ENCODE data around the gene COPS4.
A peak's percentile ranks its signal among the peaks of the same experiment; 100 is the strongest.
"Not testable (repeated sequence)": the region's sequence is repeated elsewhere in the genome, so short reads cannot be mapped to it uniquely, and the experiment has no call there.

COPS4 gene

DNA sequence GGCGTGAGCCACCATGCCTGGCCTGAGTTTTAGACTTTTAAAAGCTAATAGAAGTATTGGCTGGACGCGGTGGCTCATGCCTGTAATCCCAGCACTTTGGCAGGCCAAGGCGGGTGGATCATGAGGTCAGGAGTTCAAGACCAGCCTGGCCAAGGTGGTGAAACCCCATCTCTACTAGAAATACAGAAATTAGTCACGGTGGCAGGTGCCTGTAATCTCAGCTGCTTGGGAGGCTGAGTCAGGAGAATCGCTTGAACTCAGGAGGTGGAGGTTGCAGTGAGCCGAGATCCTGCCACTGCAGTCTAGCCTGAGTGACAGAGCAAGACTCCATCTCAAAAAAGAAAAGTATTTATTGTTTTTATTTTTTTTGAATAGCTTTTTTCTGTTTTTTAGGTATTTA, 39.8 kb downstream of the COPS4 start:
- not testable (repeated sequence) for H3K27ac ChIP-seq, H3K4me3 ChIP-seq

DNA sequence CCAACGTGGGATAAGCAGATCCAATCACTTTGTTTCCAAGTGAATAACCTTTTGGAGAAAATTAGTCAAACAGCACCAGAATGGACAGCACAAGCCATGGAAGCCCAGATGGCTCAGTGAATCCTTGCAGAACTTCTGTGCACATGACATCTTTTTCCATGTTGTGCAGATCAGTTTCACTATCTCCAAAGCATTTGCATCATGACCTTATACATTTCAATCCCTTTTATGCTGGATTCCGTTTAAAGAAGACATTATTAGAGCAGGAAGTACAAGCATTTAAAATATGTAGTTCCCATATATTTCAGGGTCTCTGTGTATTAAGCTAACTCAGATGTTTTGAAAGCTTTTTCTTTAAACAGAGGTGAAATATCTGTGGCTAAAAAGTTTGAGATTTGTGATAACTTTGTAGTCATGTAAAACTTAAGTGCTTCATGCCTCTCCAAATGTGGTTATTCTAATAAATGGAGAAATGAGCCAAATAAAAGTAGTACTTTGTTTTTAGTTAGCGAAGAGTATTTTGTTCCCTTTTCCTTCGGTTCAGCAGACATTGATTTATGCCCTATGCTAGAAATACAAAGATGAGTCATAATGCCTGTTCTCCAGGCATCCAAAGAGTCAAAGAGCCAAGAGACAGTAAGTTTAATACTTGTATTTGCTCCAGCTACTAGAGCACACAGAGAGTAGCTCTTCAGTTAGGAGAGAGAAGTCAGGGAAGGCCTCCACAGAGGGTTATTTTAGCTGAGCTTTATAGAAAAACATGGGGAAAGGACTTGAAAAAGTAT, 40.5 kb downstream of the COPS4 start:
- Histone ChIP-seq H3K4me3 (no peak overlapping the region), H3K27ac (peak overlapping the region in 1 of 21 experiments; percentile 29)

DNA sequence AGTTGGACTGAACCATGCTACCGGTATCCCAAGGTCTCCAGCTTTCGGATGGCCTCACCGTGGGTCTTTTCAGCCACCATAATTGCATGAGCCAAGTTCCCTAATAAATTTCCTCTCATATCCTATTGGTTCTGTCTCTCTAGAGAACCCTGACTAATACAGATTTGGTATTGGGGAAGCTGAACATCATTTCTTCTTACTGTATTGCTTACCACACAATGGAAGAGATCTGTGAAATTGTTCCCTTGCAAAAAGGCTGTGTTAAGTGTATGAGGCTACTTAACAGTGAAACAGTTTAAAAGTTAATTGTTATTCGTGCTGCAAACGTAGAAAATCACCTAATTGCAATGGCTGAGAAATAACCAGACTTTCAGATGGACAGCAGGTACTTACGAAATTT, 45.6 kb downstream of the COPS4 start:
- H3K4me3 ChIP-seq, result no peak overlapping the region
- H3K27ac ChIP-seq, result no peak overlapping the region

DNA sequence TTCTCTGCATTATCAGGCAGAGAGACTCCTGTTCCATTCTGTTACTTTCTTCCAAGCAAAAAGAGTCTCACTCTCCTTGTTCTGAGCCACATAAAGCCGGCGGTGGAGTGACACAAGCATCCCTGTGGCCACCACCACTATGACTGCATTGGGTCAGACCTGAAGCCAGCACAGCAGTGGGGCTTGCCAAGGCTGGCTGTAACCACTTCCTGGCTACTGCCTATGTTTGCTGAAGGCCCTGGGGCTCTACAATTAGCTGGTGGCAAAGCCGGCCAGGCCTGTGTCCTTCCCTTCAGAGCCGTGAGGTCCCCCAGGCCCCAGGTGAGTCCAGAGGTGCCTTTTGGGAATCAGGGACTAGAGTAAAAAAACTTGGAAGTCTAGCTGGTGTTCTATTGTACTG, 47.8 kb downstream of the COPS4 start:
- H3K4me3 ChIP-seq, result no peak overlapping the region
- no peak overlapping the region for H3K27ac ChIP-seq

DNA sequence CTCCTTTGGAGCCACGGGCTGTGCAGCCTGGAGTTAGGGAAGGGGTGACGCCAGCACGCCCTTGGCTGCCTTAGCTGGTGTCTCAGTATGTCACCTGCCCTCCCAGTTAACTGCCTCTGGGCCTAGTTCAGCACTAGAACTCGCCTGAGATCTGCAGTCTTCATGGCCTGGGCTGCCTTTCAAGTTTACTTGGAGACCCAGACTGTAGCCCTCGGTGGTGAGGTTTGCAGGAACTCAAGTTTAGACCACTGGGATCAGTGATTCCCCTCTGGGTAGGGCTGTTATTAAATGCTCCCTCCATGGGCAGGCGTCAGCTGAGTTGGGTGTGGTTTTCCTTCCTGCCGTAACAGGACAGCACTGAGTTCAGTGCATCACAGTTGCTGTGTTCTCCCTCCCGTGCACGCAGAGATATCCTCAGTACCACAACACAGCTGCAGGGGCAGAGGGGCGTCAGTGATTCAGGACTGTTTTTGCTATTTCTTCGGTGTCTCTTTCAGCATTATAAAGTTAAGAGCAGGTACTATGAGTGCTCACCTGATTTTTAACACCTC, 49.0 kb downstream of the COPS4 start:
- Histone ChIP-seq H3K27ac (peak overlapping the region in 4 of 21 experiments; percentile 2 to 61 (median 30)), H3K4me3 (no peak overlapping the region)

DNA sequence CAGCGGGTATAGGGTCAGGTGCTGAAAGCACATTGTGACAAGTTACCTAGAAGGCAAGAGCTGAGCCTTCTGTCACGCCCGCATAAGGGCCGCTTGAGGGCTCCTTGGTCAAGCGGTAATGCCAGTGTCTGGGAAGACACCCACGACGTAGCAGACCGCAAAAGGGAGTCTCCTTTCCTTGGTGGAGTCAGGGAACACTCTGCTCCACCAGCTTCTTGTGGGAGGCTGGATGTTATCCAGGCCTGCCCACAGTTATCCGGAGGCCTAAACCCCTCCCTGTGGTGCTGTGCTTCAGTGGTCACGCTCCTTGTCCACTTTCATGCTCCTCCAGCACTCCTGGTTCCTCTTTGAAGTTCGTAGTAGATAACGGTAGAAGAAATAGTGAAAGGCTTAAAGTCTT, 50.0 kb downstream of the COPS4 start:
- not testable (repeated sequence) for H3K4me3 ChIP-seq, H3K27ac ChIP-seq

DNA sequence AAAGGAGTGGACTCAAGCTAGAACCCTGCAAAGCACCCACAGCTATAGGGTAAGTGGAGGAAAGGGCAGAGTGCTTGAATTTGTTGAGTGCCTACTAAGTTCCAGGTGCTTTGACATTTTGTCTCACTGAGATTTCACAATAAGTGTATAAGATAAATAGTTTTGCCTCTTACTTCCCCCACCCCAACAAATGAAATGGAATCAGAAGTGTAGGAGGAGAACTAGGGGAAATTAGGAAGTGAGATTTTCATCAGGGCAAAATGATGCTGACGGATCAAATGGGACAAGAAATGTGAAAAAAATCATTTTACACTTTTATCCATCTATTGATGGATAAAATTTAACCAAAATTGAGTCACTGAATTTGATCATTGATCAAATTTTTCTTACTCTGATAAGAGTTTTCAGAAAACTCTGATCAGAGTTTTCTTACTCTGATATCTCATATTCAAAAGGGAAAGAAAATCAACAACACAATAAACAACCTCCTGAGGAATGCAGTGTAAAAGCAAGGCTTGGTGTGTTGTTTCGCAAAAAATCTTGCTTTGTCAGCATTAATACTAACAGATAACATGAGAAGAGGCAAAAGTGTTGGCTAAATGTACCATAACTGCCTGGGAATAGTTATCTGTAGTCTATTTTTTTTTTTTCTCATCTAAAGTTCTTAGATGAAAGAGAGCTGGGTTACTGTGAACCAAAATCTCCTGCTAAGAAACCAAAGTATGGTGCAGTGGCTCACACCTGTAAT, 54.6 kb downstream of the COPS4 start:
- H3K27ac ChIP-seq, result no peak overlapping the region

DNA sequence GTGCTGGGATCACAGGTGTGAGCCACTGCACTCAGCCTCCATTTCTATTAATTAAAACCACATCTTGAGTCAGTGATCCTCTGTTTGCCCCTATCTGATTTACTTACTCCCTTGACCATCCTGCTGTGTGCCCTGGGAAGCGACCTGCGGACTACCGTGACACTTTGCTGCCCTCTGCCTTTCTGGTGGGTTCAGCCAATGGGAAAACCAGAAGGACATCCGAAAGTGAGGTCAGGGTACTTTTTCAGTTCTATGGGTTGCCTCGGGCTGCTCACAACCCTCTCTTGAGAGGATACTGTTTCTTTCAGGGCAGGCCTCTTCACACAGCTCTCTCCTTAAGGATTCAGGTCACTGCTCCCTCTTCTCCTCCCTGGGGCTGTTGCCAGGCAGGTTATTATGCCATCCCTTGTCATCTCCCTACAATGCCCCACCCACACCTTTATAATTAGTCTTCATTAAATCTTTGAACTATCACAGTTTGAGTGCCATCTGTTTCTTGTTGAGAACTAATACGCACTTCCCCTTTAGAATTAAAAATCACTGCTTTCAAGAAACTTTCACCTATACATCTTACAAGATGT, 58.2 kb downstream of the COPS4 start:
- no peak overlapping the region for H3K27ac ChIP-seq
- no peak overlapping the region for H3K4me3 ChIP-seq

More for the DNA sequence above, 54.6 kb downstream of the COPS4 start:
- H3K4me3 ChIP-seq, result no peak overlapping the region

DNA sequence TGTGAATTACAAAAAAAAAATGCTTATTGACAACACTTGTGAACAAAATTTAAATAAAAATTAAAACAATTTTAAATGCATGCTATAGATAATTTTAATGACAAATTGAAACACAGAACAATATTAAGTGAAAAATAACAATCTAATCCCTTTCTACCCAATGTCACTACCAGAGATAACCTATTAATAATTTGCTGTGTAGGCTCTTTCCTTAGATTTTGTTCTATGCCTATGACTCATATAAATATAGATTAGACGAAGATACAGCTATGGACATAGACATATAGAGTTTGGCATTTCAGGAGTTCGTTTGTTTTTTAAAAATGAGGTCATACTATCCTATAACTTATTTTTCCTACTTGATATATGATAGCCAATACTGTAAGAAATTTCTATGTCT, 61.4 kb downstream of the COPS4 start:
- H3K4me3 ChIP-seq, result no peak overlapping the region
- H3K27ac ChIP-seq, result no peak overlapping the region

DNA sequence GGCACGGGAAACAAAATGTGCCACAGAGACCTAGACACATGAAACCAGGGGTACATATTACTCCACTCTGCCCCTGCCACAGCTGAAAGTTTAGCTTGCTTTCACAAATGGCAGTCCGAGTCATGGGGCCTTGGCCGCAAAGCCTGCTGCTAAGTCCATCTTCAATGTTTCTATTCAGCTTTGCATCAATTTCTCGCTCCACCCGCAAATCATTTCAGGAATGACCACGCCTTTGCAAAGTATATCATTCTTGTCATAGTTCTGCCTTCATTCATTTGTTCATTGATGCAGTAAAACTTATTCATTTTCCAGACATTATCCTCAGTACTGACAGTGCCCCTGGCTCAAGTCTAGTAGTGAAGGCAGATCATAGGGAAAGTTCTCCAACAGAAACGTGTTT, 70.0 kb downstream of the COPS4 start:
- Histone ChIP-seq H3K4me3 (no peak overlapping the region), H3K27ac (no peak overlapping the region)

DNA sequence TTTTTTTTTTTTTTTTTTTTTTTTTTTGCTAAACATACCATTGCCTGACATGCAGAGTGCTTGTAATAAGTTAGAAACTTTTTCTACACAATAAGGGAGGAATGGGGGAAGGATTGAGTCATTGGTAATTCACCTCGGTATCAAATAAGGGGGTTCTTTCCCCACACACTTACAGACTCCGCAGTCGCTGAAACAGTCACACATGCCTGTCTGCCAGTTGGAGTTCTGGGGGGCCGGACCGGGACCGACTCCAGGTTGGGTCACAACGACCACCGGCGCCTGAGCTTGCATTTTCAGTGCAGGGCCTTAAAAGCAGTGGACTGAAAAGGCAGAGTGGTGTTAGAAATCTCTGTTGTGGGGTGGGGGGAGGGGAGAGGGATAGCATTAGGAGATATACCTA, 72.6 kb downstream of the COPS4 start:
- no peak overlapping the region for H3K4me3 ChIP-seq
- no peak overlapping the region for H3K27ac ChIP-seq

DNA sequence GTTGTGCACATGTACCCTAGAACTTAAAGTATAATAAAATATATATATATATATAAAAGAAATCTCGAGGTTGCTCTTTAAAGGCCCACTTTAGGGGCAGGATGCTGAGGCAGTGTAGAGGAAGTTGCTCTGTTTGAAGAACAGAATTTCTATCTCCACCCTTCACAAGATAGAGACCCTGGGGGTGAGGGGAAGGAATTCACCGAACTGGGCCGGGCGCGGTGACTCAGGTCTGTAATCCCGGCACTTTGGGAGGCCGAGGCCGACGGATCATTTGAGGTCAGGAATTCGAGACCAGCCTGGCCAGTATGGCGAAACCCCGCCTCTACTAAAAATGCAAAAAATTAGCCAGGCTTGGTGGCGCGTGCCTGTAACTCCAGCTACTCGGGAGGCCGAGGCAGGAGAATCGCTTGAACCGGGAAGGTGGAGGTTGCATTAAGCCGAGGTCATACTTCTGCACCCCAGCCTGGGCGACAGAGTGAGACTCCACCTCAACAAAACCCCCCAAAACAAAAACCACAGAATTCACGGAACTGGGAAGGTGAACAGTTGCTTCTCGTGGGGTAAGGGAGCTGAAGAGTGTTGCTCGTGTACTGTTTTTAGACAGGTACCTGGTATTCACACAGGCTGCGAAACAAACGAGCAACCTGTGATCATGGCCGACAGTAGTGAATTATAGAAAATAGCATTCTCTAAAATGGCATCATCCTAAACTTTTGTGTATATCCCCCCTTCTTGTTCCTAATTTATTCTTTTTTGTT, 73.3 kb downstream of the COPS4 start:
- peak overlapping the region in 5 of 21 experiments; percentile 31 to 86 (median 76) for H3K27ac ChIP-seq
- H3K4me3 ChIP-seq, result peak overlapping the region in 1 of 7 experiments; percentile 71

DNA sequence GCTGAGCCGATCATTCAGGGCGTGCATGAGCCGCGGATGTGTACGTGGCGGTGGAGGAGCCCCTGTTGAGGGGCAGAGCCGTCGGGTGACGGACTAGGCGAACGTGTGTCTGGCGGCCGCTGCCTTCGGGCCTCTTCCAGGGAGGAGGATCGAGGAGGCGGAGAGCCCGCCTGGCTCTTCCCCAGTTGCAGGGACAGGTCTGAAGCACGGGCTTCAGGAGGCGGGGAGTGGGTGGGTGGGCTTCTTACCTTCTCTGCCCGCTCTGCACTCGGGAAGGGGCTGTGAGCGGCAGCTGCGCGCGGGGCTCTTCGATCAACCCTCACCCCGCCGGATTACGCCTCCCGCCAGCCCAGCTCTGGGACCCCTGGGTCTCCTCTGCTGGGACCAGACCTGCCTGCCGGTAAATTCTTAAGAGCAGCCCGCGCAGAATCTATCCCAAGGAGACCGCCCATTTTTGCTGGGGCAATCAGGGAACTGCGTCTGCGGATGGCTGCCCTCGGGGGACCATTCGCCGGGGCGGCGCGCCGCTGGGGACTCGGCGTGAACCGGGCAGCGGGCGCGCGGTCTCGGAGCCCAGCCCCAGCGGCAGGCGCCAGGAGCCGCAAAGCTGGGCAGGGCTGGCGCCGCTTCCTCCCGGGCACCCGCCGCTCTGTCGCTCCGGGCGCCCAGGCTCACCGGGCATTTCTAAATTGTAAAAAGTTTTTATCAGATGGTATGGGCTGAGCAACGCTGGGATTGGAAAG, 74.7 kb downstream of the COPS4 start:
- peak overlapping the region; percentile 44 to 71 (median 56) for H3K4me3 ChIP-seq
- H3K27ac ChIP-seq, result peak overlapping the region in 19 of 21 experiments; percentile 10 to 88 (median 61)

DNA sequence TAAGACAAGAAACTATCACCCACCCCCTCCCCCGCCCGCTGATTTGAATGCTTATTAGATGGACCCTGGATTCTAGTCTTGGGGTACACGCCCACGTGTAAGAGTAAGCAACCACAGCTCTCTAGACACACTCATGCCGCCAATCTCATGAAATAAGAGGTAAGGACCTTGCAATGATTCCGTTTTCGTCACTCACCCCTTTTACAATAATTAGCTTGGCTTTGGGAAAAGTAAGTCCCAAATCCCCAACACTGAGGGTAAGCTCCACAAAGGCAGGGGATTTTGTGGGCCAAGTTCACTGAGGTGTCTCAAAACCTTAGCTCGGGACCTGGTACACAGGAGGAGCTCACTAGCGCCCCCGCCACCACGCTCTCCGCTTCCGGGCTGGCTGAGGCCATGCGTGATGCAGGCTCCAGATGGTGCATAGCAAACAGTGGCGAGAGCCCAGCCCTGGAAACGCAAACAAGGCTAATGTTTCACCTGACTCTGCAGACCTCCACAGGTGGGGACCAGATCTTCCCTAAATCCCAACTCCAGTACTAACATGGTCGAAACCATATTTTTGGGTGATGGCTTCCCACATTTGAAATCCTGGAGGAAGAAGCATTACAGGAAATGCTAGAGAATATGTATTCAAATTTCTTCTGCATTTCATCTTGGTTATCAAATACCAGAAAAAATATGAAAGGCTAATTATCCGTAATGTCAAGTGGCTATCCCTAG, 75.4 kb downstream of the COPS4 start:
- Histone ChIP-seq H3K27ac (peak overlapping the region in 19 of 21 experiments; percentile 10 to 88 (median 61)), H3K4me3 (peak overlapping the region; percentile 44 to 71 (median 56))

DNA sequence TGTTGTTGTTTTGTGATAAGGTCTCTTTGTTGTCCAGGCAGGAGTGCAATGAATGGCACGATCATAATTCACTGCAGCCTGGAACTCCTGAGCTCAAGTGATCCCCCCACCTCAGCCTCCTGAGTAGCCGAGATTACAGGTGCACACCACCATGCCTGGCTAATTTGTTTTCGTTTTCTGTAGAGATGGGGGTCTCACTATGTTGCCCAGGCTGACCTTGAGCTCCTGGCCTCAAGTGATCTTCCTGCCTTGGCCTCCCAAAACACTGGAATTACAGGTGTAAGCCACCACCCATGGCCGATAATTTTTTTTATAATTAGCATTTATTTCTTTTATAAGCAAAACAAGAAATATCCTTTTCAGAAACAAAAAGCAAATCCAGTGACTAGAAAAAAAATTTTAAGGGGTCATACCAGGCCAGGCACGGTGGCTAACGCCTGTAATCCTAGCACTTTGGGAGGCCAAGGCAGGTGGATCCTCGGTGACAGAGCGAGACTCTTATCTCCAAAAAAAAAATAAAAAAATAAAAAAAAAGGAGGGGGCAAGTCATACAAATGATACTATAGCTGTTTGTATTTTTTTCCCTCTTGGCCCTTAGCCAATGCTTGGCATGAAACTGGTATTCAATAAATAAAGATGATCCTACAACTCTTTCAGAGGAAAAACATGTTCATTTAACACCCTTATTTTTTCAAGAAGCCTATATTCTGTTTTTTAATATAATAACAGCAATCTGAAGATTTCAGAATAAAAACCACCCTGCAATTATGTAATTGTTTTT, 76.2 kb downstream of the COPS4 start:
- Histone ChIP-seq H3K4me3 (no peak overlapping the region), H3K27ac (peak overlapping the region in 7 of 21 experiments; percentile 2 to 88 (median 72))

DNA sequence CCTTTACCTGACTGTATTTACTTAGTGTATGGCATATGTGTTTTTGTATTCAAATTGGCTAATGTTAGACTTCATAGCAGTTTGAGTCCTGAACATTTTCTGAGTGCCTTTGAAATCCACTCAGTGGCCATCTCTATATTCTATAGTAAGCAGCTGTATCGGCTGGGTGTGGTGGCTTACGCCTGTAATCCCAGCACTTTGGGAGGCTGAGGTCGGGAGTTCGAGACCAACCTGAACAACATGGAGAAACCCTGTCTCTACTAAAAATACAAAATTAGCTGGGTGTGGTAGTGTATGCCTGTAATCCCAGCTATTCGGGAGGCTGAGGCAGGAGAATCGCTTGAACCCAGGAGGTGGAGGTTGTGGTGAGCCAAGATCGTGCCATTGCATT, 76.8 kb downstream of the COPS4 start:
- peak overlapping the region in 1 of 21 experiments; percentile 77 for H3K27ac ChIP-seq
- not testable (repeated sequence) for H3K4me3 ChIP-seq

DNA sequence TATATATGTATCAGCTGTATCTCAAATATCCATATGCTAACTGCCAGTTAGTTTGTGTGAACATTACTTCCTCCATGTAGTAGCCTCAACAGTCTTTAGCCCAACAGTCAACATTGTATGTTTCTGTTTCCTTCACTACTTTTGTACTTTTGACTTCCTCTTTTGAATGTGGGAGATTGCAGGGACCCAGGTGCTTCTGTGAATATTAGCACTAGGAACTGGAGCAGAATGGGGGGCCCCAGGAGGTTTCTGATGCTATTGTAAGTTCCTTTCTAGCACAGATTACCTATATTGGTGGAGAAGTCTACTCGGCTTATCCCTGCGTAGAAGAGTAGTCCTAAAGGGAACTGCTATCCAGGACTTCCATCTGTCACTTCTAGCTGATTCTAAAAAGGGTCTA, 77.2 kb downstream of the COPS4 start:
- Histone ChIP-seq H3K4me3 (peak overlapping the region in 1 of 7 experiments; percentile 24), H3K27ac (peak overlapping the region in 7 of 21 experiments; percentile 5 to 79 (median 48))
